TTC549 (cell line): ENCODE data around the gene PGRMC2.
"Not testable (repeated sequence)": the region's sequence is repeated elsewhere in the genome, so short reads cannot be mapped to it uniquely, and the experiment has no call there.

Experiments
- FAIRE-seq: peaks from 2 replicates; lab custom pipeline; 2012; peaks lifted over from hg19 to GRCh38; lab: Jason Lieb, UNC

The PGRMC2 gene

DNA sequence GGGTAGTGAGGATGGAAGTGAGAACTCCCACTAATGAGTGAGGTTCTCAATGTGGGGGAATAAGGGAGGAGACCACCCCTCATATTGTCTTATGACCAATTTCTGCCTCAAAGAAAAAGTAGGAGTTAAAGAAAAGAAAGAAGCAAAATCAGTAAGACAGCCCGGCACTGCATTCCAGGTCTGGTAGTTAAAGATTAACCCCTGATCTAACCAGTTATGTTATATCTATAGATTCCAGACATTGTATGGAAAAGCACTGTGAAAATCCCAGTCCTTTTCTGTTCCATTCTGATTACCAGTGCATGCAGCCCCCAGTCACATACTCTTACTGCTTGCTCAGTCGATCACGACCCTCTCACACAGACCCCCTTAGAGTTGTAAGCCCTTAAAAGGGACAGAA, 20.4 kb downstream of the PGRMC2 start:
- not testable (repeated sequence) for FAIRE-seq

DNA sequence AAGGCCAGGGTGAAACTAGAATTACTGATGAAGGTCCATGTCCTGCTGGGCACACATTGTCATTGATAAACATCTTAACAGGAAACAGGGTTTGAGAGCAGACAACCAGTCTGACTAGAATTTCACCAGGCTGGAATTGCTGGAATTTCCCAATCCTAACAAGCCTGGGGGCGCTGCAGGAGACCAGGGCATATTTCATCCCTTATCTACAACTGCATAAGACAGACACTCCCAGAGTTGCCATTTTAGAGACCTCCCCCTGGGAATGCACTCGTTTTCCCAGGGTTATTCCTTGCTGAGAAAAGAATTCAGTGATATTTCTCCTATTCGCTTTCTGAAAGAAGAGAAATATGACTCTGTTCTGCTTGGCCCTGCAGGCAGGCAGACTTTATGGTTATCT, 22.1 kb downstream of the PGRMC2 start:
- not testable (repeated sequence) for FAIRE-seq

DNA sequence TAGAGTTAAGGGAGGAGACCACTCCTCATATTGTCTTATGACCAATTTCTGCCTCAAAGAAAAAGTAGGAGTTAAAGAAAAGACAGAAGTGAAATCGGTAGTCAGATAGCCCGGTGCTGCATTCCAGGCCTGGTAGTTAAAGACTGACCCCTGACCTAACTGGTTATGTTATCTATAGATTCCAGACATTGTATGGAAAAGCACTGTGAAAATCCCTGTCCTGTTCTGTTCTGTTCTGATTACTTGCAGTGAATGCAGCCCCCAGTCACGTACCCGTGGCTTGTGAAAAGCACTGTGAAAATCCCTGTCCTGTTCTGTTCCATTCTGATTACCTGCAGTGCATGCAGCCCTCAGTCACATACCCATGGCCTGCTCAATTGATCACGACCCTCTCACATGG, 27.7 kb downstream of the PGRMC2 start:
- FAIRE-seq: not testable (repeated sequence)

DNA sequence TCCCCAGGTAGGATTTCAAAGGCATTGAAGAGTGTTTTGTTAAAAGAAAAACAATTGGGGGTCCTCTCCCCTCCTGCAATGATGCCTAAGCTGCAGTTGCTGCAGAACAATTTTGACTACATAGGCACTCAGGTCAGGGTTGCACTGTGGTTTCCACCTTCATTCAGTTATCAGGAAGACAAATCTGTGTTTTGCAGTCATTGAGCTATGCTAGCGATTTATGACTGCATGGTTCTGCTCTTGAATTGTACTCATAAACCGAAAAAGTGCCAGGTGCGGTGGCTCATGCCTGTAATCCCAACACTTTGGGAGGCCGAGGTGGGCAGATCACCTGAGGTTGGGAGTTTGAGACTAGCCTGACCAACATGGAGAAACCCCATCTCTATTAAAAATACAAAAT, 29.4 kb downstream of the PGRMC2 start:
- not testable (repeated sequence) for FAIRE-seq

DNA sequence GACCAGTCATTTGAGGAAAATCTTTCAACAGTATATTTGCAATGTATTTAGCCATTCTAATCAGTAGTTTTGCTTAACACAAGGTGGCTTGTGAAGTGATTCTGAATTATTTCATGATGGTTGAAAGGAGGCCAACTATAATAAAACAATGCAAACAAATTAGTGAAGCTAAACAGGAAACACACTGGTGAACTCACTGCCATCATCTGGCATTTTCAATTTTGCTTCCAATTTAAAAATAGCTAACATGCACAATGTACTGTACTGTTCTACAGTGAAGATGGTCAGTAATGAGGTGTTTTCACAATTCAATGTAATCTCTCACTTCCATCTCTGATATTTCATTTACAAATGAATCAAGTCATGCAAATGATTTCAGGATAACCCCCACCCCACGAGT, 31.1 kb downstream of the PGRMC2 start:
- no peak for FAIRE-seq

DNA sequence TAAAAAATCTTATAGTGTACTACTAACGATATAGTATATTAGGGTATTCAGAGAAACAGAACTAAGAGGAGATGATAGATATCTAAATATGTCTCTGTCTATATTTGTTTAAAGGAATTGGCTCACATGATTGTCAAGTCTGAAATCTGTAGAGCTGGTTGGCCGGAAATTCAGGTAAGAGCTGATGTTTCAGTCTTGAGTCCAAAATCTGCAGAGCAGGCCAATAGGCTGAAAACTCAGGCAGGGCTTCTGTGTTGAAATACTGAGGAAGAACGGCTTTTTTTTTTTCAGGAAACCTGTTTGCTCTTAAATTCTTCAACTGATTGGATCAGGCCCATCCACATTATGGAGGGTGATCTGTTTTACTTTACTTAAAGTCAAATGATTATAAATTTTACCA, 31.7 kb downstream of the PGRMC2 start:
- FAIRE-seq: no peak

DNA sequence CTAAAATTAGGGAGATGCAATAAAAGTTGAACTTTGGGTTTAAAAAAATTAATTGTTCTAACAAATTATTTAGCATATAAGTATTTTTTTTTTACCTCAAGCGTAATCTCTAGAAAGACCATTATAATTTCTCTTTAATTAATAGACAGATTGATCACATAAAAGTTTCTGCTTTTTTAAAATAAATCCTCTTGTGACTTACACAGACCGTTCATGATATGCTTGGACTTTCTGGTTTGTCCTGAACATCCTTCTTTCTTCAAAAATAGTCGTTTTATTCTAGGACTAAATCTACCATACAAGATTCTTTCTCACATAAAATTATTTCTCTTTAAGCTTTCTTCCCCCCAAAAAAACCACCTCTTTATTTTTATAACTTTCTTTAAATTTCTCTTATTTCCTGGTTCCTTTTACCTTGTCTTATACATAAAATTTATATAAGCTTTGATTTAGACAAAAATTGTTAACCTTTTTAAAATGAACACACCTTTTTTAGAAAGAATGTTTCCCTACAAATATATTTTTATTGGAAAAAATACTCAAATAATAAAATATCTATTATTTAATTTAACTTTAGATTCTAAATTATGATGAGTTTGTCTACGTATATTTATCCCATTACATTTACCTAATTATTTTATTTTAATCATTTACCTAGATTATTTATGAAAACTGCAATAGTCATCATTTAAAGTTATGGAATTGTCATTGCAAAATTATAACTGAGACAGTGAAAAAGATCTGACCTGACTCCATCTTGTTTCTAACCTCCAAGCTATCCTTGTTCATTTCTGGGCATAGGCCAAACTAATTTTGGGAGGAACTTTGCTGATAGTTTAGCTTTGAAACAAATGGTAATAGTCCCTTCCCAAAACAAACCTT, 37.6 kb downstream of the PGRMC2 start:
- FAIRE-seq: peak; percentile 66

DNA sequence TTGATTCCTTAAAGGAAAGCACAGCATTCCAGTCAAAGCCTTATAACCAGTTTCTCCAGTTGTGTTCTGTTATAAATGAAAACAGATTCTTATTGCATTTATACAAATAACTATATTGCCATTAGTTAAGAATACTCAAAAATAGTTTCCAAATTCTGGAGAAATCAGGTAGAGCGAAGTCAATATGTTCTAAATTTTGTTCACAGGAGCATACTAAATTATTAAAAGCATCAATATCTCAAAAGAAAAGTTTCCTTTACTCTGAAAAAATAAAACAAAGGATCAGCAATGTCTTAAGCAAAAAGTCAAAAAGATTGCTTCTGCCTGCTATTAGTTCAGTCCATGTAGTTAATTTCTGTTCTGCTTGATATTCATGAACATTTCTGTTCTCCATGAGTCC, 39.7 kb downstream of the PGRMC2 start:
- FAIRE-seq: no peak

DNA sequence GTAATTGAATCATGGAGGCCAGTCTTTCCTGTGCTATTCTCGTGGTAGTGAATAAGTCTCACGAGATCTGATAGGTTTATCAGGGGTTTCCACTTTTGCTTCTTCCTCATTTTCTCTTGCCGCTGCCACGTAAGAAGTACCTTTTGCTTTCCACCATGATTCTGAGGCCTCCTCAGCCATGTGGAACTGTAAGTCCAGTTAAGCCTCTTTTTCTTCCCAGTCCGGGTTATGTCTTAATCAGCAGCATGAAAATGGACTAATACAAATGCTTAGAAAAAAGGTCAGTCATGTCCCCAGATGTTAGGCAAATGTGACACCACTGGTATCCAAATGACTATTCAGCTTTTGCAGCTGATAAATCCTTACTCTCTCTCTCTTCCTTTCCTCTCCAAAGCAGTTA, 42.2 kb downstream of the PGRMC2 start:
- FAIRE-seq: not testable (repeated sequence)

DNA sequence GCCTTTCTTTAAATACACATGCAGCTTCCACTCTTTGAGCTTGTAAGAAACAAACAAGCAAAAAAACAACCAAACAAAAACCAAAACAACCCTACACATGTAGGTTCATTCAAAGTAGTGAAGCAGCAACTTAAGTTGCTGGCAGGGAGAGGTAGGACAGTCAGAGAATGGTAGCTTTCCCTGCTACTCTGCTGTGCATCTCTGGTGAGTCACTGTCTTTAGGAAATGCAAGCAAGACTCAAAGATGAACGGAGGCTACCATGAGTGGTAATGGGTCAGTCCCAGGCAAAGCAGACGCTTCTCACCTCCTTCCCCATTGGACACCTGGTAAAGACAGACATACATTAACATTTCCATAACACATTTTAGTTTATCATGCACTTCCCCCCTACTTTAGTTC, 43.2 kb downstream of the PGRMC2 start:
- no peak for FAIRE-seq

DNA sequence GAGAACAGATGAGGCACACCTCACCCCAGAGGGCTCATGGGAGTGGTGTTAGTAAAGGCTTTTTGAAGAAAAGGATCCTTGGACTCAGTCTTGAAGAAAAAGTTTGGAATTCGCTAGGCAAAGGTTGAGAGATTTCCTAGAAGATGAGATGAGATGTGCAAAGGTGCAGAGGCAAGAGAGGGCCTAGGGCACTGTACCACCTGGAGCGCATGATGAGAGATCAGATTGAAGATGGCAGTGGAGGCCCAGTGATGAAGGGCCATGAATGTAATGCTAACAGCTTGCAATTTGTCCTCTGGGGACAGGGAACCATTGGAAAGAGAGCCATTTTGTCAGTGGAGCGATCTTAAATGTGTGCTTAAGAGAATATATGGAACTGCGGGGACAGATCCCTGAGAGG, 45.0 kb downstream of the PGRMC2 start:
- no peak for FAIRE-seq

DNA sequence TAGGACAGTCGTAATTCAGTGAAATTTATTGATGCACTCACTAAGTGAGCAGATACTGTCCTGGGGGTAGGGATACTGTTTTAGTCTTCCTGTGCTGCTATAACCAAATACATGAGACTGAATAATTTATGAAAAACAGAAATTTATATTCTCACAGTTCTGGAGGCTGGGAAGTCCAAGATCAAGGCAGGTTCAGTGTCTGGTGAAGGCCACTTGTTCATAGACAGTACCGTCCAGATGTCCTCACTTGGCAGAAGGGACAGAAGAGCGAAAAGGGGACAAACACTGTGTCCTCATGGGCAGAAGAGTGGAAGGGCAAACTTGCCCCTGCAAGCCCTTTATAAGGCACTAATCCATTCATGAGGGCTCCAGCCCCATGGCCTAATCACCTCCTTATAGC, 45.6 kb downstream of the PGRMC2 start:
- FAIRE-seq: no peak

DNA sequence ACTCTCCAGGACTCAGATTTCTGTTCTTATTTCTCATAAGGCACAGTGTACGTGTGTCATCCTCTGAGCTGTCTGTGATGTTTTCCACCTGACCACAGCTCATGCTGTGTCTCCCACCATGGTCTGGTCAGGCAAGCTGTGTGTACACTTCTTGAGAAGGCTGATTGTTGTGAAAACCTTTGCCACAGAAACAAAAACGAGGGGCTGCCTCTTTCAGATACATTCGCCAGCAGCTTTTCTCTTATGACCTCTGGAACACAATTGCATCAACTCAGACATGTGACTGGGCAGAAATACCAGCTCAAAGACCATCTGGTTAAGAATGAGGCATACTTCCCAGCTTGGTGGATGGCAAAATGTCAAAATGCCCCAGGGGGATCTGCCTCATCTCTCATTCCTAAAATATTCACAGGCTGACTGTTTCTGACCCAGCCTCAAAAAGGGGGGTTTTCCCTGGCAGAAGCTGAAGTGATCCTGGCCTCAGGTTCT, 46.1 kb downstream of the PGRMC2 start:
- no peak for FAIRE-seq

DNA sequence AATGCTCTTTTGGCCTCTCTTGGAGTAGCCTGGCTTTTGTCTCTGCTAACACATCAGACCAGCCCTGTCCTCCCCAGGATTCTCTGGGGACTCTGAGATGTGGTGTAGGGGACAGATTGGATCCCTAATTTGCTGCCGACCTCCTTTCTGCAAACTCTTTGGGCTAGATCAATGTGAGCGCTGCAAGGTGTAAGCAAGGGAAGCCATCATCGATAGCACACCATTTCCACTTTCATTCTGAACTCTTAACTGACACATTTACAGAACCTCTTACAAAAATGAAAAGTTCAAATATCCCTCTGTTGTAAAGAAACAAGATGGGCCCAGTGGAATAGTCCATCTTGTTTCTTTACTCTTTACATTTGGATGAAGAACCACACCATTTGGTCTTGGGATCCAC, 46.6 kb downstream of the PGRMC2 start:
- FAIRE-seq: no peak

DNA sequence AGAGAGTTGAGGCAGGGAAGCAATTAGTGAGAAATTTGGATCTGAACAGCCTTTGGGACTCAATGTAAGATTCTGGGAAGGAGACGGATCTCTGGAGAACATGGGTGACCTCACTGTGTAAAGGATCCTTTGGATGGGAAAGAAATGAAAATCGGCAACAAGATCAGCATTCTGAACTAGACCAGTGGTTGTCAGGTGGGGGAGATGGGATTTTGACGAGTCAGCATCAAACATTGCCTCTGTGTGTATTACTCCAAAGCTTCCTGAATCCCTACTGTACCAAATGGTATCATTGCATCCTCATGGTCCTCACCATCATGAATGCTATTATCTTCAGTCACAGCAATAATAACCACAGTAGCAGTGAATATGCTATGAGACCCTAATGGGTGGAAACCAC, 52.8 kb downstream of the PGRMC2 start:
- no peak for FAIRE-seq

DNA sequence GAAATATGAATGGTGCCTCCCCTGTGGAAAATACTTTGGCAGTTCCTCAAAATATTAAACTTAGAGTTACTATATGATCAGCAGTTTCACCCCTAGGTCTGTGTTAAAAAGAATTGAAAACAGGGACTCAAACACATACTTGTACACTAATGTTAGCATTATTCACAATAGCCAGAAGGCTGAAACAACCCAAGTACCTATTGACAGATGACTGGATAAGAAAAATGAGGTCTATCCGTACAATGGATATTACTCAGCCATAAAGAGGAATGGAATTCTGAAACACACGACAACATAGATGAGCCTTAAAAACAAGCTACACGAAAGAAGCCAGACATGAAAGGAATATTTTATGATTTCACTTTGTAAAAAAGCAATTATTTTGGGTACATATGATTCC, 54.9 kb downstream of the PGRMC2 start:
- no peak for FAIRE-seq

DNA sequence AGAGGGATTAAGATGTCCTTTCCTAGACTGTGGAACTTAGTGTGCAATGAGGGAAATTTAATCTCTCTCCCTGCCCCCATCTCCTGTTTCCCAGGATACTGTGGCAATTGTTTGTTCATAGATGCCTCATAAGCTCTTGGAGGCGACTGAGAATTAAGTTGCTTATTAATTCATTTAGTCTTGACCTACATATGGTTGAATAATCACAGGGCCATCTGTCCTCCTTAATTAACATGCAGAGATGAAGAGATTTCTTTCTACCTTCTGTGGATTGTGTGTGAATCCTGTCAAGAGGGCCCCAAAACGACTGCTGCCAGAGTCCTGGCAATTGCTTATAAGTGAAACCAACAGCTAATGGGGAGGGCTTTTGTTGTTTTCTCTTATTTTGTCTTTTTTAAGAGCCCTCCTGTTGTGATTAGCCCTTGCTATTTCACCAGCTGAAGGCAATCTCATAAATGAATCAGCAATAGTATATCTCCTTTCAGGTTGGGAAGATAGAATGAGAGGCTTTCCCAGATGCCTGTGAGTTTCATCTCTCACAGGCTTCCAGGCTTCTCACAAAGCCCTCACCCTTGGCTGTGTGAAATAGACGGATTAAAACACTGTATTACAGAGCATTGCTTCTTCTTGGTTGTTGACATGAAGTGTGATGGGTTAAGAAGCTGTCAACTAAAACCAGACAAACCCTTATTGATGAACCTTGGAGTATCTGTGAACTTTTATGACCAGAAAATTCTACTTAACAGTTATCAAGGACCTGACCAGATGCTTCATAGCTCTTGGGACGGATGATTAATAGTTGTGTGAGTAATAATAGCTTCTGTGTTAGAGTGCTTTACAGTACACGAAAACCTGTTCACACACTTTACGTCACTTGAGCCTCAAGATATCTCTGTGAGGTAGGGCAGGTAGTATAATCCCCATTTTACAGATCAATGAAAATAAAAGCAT, 58.5 kb downstream of the PGRMC2 start:
- no peak for FAIRE-seq

DNA sequence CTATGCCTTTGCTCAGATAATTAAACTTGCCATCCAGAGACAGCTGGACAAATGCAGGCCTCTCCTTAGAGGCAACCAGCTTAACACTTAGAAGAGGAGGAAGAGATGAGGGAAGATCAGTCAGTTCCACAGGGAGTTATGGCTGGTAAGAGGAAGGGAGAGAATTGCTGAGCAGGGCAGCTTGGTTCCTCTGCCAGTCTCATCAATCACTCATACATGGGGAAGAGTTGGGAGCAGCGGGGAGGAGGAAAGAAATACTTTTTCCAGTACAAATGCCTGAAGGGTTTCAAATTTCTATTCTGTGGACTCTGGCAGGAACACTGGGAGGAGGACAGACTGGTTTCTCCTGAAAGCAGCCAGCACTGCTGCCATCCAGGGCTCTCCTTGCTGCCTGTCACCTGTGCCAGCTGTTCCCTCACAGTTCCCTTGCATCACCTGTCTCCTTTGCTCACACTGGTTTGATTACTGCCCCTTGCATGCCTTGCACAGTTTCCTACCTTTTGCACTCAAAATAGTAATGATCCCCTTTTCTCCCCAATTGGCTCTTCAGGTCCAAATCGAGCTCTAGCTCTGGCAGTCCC, 59.5 kb downstream of the PGRMC2 start:
- FAIRE-seq: no peak

DNA sequence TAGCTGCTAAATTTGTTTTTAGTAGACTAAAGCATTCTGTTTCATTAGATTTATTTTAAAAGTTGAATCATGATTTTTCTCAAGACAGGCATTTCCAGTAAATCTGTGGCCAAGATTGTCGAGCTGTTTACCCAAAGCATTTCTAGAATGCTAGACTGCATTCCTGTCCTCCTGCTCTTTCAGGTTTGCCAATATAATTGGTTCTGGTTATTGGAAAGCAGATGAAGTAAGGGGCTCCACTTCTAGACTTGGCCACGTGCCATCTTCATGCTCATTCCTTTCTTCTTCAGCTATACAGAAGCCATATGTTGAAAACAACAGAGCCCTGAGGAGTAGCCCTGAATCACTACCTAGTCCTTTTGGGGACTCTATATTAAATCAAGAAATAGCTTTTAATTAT, 62.5 kb downstream of the PGRMC2 start:
- no peak for FAIRE-seq

DNA sequence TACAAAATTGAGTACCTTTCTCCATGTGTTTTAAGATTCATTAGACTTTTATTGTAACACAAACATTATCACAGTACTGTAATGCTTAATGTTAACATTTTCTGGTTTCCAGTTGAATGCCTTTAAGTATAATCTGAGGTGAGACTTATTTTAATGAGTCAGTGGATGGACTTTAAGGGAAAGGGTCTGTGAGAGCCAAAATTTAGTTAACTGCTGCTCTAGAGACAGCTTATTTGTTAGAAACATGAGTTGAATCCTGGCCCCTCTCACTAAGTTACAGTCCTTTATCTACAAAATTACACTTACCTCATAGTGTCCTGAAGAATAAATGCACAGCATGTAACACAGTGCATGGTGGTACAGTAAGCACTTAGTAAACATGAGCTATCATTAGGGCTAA, 66.0 kb downstream of the PGRMC2 start:
- no peak for FAIRE-seq

DNA sequence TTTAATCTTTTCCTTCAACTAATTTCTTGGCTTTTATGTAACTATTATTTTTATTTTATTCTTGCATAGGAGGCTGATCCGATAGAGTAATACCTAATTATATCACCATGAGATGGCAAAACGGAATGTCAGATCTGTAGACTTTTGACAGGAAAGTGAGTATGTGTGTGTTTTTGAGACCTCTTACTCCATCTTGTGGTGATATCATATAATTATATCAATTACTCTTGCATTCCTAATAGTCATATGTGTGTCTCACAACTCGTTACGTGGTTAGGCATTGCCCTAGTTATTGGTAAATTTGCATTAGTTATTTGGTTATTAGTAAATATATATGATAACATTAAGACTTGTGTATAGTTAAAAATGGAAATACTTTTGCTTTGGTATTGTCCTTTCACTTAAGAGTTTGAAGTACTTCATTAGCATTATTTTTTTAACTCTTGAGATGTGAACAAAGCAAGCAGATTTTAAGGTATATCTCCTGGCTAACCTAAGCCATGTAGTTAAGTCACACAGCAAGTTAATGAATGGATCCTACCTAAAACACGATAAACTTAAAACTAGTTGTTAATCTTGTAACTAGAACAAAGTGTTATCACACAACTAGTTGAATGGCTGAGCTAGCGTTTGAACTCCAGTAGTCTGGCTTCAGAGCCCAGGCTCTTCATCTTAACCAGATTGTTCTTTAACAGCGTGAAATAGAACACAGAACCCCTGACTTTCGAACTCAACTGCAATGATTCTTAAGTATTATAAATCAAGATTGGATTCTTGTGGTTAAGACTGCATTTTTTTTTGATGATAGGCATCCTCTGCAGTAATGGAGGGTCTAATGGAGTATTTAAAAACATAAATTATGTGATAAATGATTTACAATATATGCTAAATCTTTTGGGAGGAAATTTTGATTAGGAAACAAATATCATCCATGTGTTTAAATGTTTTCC, 67.1 kb downstream of the PGRMC2 start:
- FAIRE-seq: peak; percentile 92
